NCI-H1092 (cell line): ENCODE results near the gene TRIP12.

Source experiments
- DNase-seq: peaks from one replicate; lab custom pipeline; 2025; lab: John Stamatoyannopoulos, UW

The TRIP12 gene

DNA sequence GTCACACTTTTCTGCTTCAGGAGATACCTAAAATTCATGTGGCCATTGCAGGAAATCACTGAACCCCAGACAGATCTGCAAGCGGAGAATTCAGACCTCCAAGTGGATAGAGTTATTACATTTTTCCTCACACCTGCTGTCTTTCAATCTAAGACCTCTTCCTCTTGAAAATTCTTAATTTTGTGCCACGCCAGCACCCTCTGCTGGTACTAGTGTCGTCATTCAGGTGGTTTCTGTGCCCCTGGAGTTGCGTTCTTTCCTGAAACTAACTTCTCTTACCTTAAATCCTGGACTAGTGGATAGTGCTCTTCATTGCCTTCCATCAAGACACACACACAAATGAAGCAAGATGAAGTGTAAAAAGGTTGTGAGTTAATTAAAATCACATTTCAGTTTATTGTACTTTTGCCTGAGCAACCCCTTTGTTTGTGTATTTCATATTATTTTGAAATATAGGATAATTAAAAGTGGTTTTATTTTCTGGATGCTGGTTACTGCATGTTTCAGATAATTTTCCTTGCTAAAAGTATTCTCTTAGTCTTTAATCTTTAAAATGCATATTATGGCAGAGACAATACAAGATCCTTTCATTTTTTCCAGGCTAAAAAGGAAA lies 205.8 kb downstream of the TRIP12 start:
- DNase-seq: peak; percentile 37

DNA sequence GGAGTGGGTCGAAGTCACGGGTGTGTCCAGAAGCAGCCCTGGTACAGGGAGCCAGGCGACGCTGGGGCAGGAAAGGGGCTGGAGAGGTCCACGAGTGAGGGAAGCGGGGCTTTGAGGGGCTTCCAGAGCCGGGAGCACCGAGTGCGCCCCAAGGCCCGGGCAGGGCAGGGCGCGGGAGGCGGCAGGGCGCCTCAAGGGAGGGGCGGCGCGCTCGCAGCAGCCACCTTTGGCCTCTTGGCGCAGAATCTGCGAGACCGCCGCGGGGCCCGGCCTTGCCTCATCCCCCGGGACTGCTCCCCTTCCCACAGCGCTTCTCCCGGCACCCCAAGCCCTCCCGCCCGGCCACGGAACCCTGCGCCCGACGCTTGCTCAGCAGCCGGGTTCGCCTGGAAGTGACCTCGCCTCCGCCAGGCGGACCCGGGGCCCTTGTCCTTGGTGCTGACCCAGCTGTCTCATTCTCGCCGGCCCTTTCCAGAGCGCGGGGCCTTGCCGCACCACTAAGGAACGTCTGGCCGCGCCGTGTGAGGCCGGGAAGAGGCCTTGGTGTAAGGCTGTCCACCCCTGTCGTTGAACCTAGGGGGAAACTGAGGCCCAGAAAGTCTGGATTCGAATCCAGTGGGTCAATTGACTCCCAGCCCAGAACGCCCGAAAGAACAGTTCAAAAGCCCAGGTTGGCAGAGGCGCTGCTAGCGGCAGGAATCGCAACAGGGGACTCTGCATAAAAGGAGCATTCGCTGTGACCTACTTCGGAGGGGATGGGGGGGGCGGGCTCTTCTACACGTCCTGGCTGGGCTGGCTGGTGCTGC lies 206.9 kb downstream of the TRIP12 start:
- DNase-seq: no peak

DNA sequence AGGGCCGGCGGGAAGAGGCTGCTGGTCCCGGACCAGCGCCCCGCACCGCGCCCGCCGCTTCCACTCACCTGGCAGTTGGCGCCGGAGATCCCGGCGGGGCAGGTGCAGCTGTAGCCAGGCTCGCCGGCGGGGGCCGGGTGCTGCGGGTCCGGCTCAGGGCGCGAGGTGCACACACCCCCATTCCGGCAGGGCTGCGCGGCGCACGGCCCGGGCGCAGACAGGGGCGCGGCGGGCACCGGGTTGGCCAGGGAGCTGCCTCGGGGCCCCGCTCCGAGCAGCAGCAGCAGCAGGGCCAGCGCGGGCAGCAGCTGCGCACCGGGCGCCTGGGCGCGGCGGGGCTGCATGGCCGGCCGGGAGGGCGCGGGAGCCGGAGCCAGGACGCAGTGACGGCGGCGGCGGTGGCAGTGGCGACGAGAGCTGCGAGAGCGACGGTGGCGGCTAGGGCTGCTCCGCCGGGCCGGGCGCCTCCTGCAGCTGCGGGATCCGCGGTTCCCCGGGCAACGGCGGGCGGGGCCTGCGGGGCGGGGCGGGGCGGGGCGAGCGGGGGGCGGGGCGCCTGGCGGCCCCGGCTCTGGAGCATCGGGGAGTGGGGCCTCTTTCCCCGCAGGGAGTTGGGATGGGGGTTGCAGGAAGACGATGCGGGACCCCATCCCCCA lies 207.6 kb downstream of the TRIP12 start, which contains the start of gene DNER:
Gene DNER (minus strand): TSS at position 476 of the 656 bp plus-strand sequence. CDS start 132 bp downstream, at position 344.
- DNase-seq: peak; percentile 22
